Islet precursor cell (in vitro differentiated cells): ENCODE data around the gene SYNRG.

Experiments used
- DNase-seq: peaks from one replicate; pipeline ENCODE4 v3.0.0-alpha.2; 2018

Gene SYNRG

DNA sequence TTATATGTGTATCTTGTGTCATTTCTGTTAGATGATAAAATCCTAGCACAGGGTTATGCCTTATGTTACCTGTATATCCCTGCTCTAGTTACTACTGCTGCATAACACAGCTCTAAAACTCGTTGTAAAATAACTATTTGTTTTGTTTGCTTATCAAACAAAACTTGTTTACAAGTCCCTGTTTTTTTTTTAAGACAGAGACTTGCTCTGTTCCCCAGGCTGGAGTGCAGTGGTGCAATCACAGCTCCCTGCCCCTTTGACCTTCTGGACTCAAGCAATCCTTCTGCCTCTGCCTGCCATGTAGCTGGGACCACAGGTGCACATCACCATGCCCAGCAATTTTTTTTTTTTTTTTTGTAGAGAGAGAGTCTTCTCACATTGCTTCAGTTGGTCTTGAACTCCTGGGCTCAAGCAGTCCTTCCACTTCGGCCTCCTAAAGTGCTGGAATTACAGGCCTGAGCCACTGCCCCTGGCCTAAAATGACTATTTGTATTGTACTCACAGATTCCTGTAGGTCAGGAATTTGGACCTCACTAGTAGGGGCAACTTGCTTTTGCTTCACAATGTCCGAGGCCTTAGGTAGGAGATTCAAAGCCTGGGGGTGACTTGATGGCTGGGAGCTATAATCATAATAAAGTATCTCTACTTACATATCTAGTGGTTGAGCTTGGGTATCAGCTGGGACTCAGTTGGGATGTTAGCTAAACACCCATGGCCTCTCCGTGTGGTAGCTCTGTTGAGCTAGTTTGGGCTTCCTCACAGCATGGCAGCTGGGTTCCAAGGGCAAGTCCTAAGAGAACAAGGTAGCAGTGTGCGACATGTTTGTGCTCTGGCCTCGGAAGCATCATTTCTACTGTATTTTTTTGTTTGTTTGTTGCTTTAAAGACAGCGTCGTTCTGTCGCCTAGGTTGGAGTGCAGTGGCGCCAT is 106.9 kb downstream of the SYNRG start:
- DNase-seq, result no peak

DNA sequence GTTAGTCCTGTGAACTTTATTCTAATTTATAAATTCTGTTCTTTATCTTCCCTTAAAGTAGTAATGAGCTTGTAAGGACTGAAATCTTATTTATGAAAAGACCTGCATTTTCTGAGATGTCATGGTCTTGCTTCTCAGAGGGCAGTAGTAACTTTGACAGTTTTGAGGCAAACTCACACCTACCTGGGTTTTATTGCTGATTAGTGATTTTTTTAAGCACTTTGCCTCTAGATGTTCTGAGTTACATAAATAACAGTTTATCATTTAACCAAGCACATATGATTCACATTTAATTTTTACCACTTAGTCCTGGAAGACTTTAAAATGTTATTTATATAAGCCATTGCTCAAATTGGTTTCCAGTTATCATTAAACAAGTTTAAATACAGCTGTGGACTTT is 108.8 kb downstream of the SYNRG start:
- no peak for DNase-seq

DNA sequence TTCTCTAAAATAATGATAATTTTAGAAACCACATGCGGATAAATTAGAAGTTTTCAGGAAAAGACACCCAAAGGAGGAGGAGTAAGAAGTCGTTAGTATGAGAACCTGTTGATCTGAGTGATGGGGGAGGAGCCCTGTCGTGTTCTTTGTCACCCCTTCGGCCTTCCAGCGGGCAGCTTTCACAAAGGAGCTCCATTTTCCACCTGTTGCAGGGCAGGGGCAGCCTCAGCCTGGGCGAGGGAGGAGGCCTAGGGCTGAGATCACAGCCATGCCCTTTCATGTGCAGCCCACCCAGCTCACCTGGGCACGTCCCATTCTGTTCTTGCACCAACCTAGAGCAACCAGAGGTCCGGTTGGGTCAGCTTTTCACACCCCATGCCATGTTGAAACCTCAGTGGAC is 114.2 kb downstream of the SYNRG start:
- DNase-seq, result peak; percentile 59

- peak; percentile 58 for DNase-seq
These were observed 114.8 kb downstream of the SYNRG start for GRCh38 chr17:37494401-37494831.

- peak; percentile 83 for DNase-seq
These were observed 115.8 kb downstream of the SYNRG start for GRCh38 chr17:37493249-37494027.

DNA sequence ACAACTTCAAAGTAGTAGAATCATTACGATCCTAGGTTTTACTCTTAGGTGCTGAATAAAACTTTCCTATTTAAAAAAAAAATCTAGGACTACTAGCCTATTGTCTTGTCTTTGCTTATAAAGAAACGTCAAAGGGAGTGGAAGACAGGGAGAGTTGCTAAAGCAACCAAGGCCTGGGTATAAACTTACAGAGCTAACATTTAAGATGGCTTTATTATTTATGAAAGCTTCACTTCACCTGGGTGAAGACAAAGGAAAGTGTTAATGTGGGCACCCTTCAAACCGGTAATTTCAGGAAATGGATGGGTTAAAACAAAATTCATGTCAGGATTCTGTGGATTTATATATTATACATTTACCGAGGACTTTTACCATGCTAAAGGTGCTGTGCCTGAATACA is 117.1 kb downstream of the SYNRG start:
- DNase-seq, result no peak

GRCh38 chr17:37490638-37491614 is 118.3 kb downstream of the SYNRG start:
- DNase-seq, result peak; percentile 96

DNA sequence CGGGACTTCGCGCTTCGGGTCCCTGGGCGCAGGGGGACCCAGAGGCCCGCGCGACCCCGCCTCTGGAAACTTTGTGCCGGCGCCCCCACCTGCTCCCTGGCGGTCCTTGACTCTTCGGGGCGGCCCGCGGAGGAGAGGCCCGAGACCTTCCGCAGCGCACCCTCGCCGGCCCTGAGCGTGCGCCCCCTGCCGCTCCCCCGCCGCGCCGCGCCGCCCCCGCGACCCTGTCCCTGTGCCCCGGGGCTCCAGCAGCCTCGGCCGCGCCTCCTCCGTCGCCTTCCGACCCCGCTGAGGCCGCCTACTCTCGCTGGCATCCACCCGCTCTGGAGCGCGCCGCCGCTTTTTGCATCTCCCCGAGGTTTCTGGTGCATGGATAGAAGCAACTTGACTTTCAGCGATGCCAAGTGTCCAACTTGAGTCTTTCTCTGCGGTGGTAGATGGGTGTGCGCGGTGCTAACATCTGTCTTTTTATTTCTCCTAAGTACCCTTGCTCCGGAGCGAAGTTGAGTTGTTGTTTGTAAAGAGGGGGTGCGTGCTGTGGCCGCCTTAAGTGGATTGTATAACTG is 119.1 kb downstream of the SYNRG start:
- peak; percentile 95 for DNase-seq

DNA sequence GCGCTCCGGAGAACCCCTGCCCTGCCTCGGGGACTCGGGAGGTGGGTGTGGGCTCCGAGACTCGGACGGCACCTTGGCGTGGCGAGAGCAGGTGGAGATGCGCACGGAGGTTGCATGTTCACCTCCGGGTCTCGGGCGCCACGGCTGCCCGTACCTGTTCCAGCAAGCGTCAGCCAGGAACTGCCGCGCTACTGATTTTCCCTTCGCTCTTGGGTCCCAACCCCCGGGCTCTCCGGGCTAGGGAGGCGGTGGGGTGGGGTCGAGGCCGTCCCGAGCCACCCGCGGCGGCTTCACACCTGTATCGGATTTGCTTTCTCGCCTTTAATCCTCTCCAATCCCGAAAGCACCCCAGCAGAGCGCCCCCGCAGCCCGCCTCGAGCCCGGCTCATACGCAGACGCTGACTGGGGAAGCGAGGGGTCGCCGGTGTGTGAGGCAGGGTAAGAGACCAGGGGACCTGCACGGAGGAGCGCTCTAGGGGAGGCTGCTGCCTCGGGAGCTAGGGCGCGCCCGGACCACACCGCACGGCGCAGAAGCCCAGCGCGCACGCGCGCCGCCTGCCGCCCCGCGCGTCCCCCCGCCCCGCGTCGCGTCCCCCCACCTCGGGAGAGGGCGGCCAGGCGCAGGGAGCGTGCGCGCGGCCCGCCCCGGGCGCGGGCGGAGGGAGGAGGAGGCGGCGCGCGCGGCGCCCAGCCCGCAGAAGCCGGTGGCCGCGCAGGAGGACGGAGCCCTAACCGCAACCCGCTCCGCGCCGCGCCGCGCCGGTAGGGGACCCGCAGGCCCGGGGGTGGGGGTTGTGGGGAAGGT is 119.8 kb downstream of the SYNRG start, which contains the start of gene DUSP14:
Gene DUSP14, plus strand, starts transcription at position 695 of the 805 bp plus-strand sequence. CDS start 22,382 bp downstream, outside the sequence.
- DNase-seq, result peak; percentile 92

GRCh38 chr17:37488607-37489196 is 120.5 kb downstream of the SYNRG start:
- DNase-seq, result peak; percentile 98

GRCh38 chr17:37488009-37488604 is 121.1 kb downstream of the SYNRG start:
- DNase-seq, result peak; percentile 76

GRCh38 chr17:37485938-37486570 is 123.2 kb downstream of the SYNRG start:
- DNase-seq, result no peak

- DNase-seq, result no peak
These were observed 125.7 kb downstream of the SYNRG start for GRCh38 chr17:37483311-37484039.

- no peak for DNase-seq
These were observed 128.1 kb downstream of the SYNRG start for GRCh38 chr17:37481001-37481665.

DNA sequence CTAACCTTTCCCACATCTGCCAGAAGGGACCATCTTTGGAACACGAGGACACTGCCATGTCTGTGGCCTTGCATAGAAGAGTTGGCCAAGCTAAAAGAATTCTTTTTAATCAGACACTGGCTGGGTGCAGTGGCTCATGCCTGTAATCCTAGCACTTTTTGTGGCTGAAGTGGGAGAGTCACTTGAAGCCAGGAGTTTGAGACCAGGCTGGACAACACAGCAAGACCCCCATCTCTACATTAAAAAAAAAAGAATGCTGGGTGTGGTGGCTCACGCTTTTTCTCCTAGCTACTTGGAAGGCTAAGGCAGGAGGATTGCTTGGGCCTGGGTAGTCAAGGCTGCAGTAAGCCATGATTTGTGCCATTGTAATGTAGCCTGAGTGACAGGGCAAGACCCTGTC is 128.8 kb downstream of the SYNRG start:
- no peak for DNase-seq

DNA sequence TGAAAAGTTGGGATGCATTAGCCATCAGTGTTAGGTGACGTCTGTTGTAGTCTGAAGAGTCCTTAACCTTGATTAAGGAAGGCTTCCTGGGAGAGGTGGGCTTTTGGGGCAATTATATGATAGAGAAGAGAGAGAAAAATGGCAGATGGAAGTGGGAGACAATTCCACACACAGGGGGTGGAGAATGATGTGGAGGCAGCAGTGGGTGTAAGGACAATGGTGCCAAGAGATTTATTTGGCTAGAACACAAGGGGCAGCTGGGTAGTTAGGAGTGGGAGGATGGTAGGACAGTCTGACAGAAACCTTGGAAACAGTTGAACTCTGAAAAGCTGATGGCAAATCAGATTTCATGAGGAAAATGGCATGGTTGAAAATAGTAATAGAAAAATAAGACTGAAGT is 130.2 kb downstream of the SYNRG start:
- no peak for DNase-seq

DNA sequence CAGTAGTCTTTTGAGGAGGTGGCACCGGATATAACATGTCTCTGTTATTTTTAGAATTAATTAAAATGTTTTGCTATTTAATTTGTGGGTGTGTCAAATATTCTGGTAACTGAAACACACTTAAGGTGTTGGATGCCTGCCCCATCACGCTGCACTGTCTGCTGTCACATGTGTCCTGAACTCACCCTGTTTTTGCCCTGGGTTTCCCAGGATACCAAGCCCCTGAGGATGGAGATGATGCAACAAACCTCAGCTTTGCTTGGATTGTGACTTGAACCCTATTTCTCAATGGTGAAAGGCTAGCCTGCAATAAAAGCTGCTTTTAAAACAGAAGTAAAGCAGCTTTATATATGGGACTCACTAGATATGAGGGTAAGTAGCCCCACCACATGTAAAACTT is 131.0 kb downstream of the SYNRG start:
- no peak for DNase-seq

- peak; percentile 84 for DNase-seq
These were observed 132.6 kb downstream of the SYNRG start for GRCh38 chr17:37476431-37477120.
